ENCODE data around the gene TTYH1. TPM values are rescaled to one million over a fixed set of nuclear protein-coding genes. Genes with fewer than 3 reads are reported as not detected.
"Not testable (repeated sequence)": the region's sequence is repeated elsewhere in the genome, so short reads cannot be mapped to it uniquely, and the experiment has no call there.

The TTYH1 gene
- total RNA-seq, result 100 to 1,000 TPM; 170 to 223 TPM
- 1,000 to 10,000 TPM in 1 of 2 donors, 100 to 1,000 TPM in 1; 857 to 1,011 TPM for polyA plus RNA-seq (ENCODE audit: insufficient read length in 2 of 2)
- long read RNA-seq, donor 1, transcript TTYH1-203 (13 exons, 1,763 nt), result minor isoform, 58 of 326 reads
- long read RNA-seq, donor 1, transcript TTYH1-202 (14 exons, 1,885 nt), result major isoform, 113 of 326 reads
- long read RNA-seq, donor 1, transcript TTYH1-201 (14 exons, 2,088 nt), result minor isoform, 36 of 326 reads
- long read RNA-seq, donor 1, transcript TTYH1-211 (2 exons, 552 nt), result minor isoform, 13 of 326 reads
- long read RNA-seq, donor 1, partial matches to known transcripts, result 86 of 326 reads
- long read RNA-seq, donor 1, other reads (novel, unspliced or antisense), result 20 of 326 reads
- long read RNA-seq, donor 2, transcript TTYH1-211 (2 exons, 552 nt), result minor isoform, 12 of 335 reads
- long read RNA-seq, donor 2, transcript TTYH1-201 (14 exons, 2,088 nt), result minor isoform, 38 of 335 reads
- long read RNA-seq, donor 2, transcript TTYH1-203 (13 exons, 1,763 nt), result minor isoform, 35 of 335 reads
- long read RNA-seq, donor 2, transcript TTYH1-202 (14 exons, 1,885 nt), result major isoform, 84 of 335 reads
- long read RNA-seq, donor 2, partial matches to known transcripts, result 145 of 335 reads
- long read RNA-seq, donor 2, other reads (novel, unspliced or antisense), result 21 of 335 reads
- long read RNA-seq, donor 3, transcript TTYH1-211 (2 exons, 552 nt), result minor isoform, 11 of 148 reads
- long read RNA-seq, donor 3, transcript TTYH1-202 (14 exons, 1,885 nt), result major isoform, 49 of 148 reads
- long read RNA-seq, donor 3, transcript TTYH1-203 (13 exons, 1,763 nt), result minor isoform, 24 of 148 reads
- long read RNA-seq, donor 3, transcript TTYH1-201 (14 exons, 2,088 nt), result minor isoform, 10 of 148 reads
- long read RNA-seq, donor 3, partial matches to known transcripts, result 48 of 148 reads
- long read RNA-seq, donor 3, other reads (novel, unspliced or antisense), result 5 of 148 reads
- long read RNA-seq, donor 4, partial matches to known transcripts, result 0 of 1 reads
- long read RNA-seq, donor 4, other reads (novel, unspliced or antisense), result 0 of 1 reads

DNA sequence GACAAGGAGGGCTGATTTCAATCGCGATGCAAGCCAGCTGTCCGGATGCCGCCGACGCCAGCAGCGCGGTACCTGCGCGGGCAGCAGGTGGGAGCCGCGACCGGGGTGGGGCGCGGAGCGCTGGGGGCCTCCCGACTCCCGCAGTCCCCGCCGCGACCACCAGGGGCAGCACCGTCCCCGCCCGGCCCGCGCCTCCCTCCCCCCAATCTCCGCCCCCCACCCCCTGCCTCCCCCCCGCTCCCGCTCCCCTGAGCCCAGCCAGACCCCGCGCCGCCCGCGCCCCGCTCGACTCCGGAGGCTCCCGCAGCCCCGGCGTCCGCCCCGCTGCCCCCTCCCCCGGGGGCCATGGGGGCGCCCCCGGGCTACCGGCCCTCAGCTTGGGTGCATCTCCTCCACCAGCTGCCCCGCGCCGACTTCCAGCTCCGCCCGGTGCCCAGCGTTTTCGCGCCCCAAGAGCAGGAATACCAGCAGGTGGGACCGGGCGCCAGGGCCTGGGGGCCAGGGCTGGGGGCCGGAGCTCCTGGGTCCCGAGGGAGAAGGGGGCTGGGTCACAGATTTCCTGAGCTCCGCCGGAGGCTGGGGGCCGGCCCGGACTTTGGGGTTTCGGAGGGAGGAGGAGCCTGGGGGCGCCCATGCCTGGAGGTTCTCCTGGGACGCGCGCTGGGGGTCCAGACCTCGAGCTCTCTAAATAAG lies at the start of gene TTYH1:
Gene TTYH1 (plus strand): TSS at position 257 of the 693 bp plus-strand sequence. CDS start 89 bp downstream, at position 346.
- H3K27me3 ChIP-seq (ENCODE audit: control insufficient read depth, insufficient read depth, low read length), result no peaks in the 10 kb centered on the region
- H3K4me1 ChIP-seq (ENCODE audit: control insufficient read depth, insufficient read depth, low read length), result peaks cover 50% of the 10 kb centered on the region
- no peaks in the 10 kb centered on the region for H3K9me3 ChIP-seq (ENCODE audit: control insufficient read depth, insufficient read depth, low read length)
- peak in 2 of 6 donors; percentile 76 to 78 for DNase-seq (ENCODE audit: low read depth in 4 of 6, low spot score in 6 of 6)
- H3K36me3 ChIP-seq (ENCODE audit: control insufficient read depth, insufficient read depth, low read length), result peaks cover 38% of the 10 kb centered on the region
- WGBS (ENCODE audit: insufficient coverage), result under 1% methylated on average over 49 of the region's 68 CpGs
- peak within 1 kb of the TSS; percentile 87 for H3K27ac ChIP-seq (ENCODE audit: low read depth, low read length)
- peak within 1 kb of the TSS; percentile 83 for H3K4me3 ChIP-seq (ENCODE audit: low read depth, low read length)

GRCh38 chr19:54365798-54366197 lies 49.5 kb upstream of the TTYH1 start:
- not testable (repeated sequence) for H3K4me3 ChIP-seq (ENCODE audit: low read depth, low read length); H3K36me3 ChIP-seq (ENCODE audit: control insufficient read depth, insufficient read depth, low read length); H3K27me3 ChIP-seq (ENCODE audit: control insufficient read depth, insufficient read depth, low read length); DNase-seq (ENCODE audit: low read depth in 4 of 6, low spot score in 6 of 6); H3K27ac ChIP-seq (ENCODE audit: low read depth, low read length); H3K9me3 ChIP-seq (ENCODE audit: control insufficient read depth, insufficient read depth, low read length); H3K4me1 ChIP-seq (ENCODE audit: control insufficient read depth, insufficient read depth, low read length)
- 96% methylated on average over 4 of the region's 13 CpGs for WGBS (ENCODE audit: insufficient coverage)

DNA sequence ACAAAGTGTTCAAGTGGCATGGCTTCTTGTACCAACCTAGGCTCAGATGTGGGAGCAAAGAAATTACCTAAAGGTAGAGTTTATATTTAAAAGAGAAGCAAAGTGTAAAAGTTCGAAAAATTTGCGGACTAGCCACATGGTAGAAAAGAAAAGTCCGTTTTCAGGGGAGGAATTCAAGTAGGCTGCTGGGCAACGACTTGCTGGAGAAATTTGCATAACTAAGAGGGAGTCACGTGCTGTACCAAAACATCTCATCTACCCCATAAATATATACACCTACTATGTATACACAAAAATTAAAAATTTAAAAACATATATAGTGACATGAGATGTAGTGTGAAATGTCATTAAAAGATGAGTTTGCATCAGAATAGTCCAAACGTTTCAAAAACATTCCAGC lies 48.5 kb upstream of the TTYH1 start:
- DNase-seq (ENCODE audit: low read depth in 4 of 6, low spot score in 6 of 6), result no peak
- H3K9me3 ChIP-seq (ENCODE audit: control insufficient read depth, insufficient read depth, low read length), result no peaks in the 10 kb centered on the region
- no peaks in the 10 kb centered on the region for H3K27me3 ChIP-seq (ENCODE audit: control insufficient read depth, insufficient read depth, low read length)
- H3K4me3 ChIP-seq (ENCODE audit: low read depth, low read length), result no peak overlapping the region
- H3K27ac ChIP-seq (ENCODE audit: low read depth, low read length), result no peak overlapping the region
- H3K4me1 ChIP-seq (ENCODE audit: control insufficient read depth, insufficient read depth, low read length), result no peaks in the 10 kb centered on the region
- WGBS (ENCODE audit: insufficient coverage), result 67% methylated on average over 1 of the region's 6 CpGs
- no peaks in the 10 kb centered on the region for H3K36me3 ChIP-seq (ENCODE audit: control insufficient read depth, insufficient read depth, low read length)

- H3K4me3 ChIP-seq (ENCODE audit: low read depth, low read length), result no peak overlapping the region
- no peaks in the 10 kb centered on the region for H3K36me3 ChIP-seq (ENCODE audit: control insufficient read depth, insufficient read depth, low read length)
- H3K9me3 ChIP-seq (ENCODE audit: control insufficient read depth, insufficient read depth, low read length), result no peaks in the 10 kb centered on the region
- 69% methylated on average over 6 of the region's 8 CpGs for WGBS (ENCODE audit: insufficient coverage)
- H3K27ac ChIP-seq (ENCODE audit: low read depth, low read length), result no peak overlapping the region
- no peaks in the 10 kb centered on the region for H3K27me3 ChIP-seq (ENCODE audit: control insufficient read depth, insufficient read depth, low read length)
- DNase-seq (ENCODE audit: low read depth in 4 of 6, low spot score in 6 of 6), result no peak
- no peaks in the 10 kb centered on the region for H3K4me1 ChIP-seq (ENCODE audit: control insufficient read depth, insufficient read depth, low read length)
These were observed 46.1 kb upstream of the TTYH1 start for GRCh38 chr19:54369082-54369687.

DNA sequence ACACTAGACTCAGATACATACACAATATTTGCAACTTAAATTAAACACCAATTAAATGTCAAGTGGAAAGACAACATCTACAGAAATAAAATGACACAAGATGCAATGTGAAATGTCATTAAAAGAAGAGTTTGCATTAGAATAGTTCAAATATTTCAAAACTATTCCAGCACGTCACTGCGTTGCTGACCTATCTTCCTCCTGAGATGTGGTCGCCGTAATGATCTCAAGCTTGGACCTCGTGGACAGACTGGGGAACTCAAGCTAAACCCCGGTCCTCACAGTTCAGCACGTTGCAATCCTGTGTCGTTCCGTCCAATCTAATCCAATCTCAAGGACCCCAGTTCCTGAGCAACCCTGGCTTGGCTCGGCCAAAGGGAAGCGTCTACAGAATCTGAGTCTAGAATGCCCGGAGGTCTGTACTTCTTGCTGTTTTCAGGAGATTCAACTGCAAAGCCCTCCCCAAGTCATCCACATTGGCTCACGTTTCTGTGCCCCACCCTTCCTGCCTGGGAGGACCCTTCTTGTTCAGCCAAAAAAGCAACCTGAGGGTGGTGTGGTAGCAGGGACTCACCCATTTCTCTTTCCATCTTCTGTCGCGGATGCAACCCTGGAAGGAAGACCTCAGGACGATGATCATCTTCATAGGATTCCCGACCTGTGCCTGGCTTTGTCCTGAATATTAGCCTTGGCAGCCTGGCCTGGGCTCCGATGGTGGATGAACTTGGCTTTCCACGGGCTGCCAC lies 45.4 kb upstream of the TTYH1 start:
- WGBS (ENCODE audit: insufficient coverage), result no CpG with 5 or more reads among the region's 19 CpGs
- H3K27ac ChIP-seq (ENCODE audit: low read depth, low read length); H3K4me3 ChIP-seq (ENCODE audit: low read depth, low read length): not testable (repeated sequence)

DNA sequence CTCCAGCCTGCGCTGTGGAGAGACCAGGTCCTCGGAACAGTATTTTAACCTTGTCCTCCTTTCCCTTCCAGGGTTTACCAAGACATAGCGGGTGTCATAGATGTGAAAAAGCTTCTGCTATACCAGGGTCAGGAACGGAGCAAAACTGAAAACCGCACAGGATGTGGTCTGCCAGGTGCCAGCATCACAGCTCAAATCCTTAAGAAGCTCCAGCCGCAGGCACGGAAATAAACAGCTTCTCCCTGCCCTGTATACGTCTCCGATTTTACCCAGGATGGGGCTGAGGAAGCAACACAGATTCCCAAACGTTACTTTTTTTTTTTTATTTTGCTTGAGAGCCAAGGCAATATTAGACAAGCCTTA lies 44.8 kb upstream of the TTYH1 start:
- not testable (repeated sequence) for H3K27me3 ChIP-seq (ENCODE audit: control insufficient read depth, insufficient read depth, low read length); H3K4me1 ChIP-seq (ENCODE audit: control insufficient read depth, insufficient read depth, low read length); H3K27ac ChIP-seq (ENCODE audit: low read depth, low read length); H3K4me3 ChIP-seq (ENCODE audit: low read depth, low read length); H3K36me3 ChIP-seq (ENCODE audit: control insufficient read depth, insufficient read depth, low read length); DNase-seq (ENCODE audit: low read depth in 4 of 6, low spot score in 6 of 6); H3K9me3 ChIP-seq (ENCODE audit: control insufficient read depth, insufficient read depth, low read length)
- WGBS (ENCODE audit: insufficient coverage), result 80% methylated on average over 6 of the region's 10 CpGs

More for the DNA sequence above, 45.4 kb upstream of the TTYH1 start:
- not testable (repeated sequence) for DNase-seq (ENCODE audit: low read depth in 4 of 6, low spot score in 6 of 6); H3K27me3 ChIP-seq (ENCODE audit: control insufficient read depth, insufficient read depth, low read length); H3K36me3 ChIP-seq (ENCODE audit: control insufficient read depth, insufficient read depth, low read length); H3K4me1 ChIP-seq (ENCODE audit: control insufficient read depth, insufficient read depth, low read length); H3K9me3 ChIP-seq (ENCODE audit: control insufficient read depth, insufficient read depth, low read length)

DNA sequence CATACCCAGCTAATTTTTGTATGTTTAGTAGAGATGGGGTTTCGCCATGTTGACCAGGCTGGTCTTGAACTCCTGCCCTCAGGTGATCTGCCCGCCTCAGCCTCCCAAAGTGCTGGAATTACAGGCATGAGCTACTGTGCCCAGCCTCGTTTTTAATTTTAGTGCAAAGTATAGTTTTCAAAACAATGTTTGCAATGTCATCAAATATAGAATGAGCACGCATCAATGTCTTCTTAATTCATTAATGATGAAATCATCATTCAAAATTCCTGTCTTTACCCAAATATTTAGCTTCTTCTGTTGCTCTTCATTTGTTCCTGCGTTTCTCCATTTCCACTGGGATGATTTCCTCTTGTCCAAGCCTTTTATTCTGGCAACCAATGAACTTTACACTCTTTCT lies 43.8 kb upstream of the TTYH1 start:
- not testable (repeated sequence) for H3K4me3 ChIP-seq (ENCODE audit: low read depth, low read length); DNase-seq (ENCODE audit: low read depth in 4 of 6, low spot score in 6 of 6); H3K27me3 ChIP-seq (ENCODE audit: control insufficient read depth, insufficient read depth, low read length); H3K9me3 ChIP-seq (ENCODE audit: control insufficient read depth, insufficient read depth, low read length); H3K27ac ChIP-seq (ENCODE audit: low read depth, low read length); H3K4me1 ChIP-seq (ENCODE audit: control insufficient read depth, insufficient read depth, low read length); H3K36me3 ChIP-seq (ENCODE audit: control insufficient read depth, insufficient read depth, low read length)
- WGBS (ENCODE audit: insufficient coverage), result 89% methylated on average over 3 of the region's 5 CpGs

- Histone ChIP-seq H3K4me1 (ENCODE audit: control insufficient read depth, insufficient read depth, low read length) (no peaks in the 10 kb centered on the region), H3K9me3 (ENCODE audit: control insufficient read depth, insufficient read depth, low read length) (no peaks in the 10 kb centered on the region), H3K27ac (ENCODE audit: low read depth, low read length) (no peak overlapping the region), H3K4me3 (ENCODE audit: low read depth, low read length) (no peak overlapping the region), H3K36me3 (ENCODE audit: control insufficient read depth, insufficient read depth, low read length) (no peaks in the 10 kb centered on the region), H3K27me3 (ENCODE audit: control insufficient read depth, insufficient read depth, low read length) (no peaks in the 10 kb centered on the region)
- 87% methylated on average over 9 of the region's 16 CpGs for WGBS (ENCODE audit: insufficient coverage)
- DNase-seq (ENCODE audit: low read depth in 4 of 6, low spot score in 6 of 6), result no peak
These were observed 41.3 kb upstream of the TTYH1 start for GRCh38 chr19:54373781-54374631.

All from spinal cord (tissue), 10 donors.